ENCODE results near the gene GAS6. TPM values are rescaled to one million over a fixed set of nuclear protein-coding genes. Genes with fewer than 3 reads are reported as not detected.

GAS6 gene
- total and polyA plus RNA-seq, 2 donors (not counting 1 experiment from before 2014, with no cell fraction given): 0.25 to 0.78 TPM

DNA sequence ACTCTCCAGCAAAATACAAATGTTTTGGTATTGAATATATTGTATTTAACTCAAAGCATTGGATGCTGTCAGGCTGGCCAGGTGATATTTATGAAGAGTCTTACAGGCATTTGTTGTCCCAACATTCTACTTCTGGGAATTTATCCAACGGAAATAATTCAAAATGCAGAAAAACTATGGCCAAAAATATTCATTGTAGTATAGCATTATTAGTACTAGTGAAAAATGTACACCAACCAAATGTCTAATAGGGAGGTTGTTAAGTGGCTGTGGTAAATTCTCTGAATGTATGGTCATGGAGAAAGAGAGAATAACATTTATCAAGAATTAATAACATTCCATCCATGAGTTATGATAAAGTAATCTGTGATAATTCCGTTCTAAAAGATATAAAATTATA lies 38.6 kb upstream of the GAS6 start:
- Histone ChIP-seq H3K79me2 (ENCODE audit: control insufficient read depth, insufficient read depth, low read length) (no peaks in the 10 kb centered on the region), H3K27me3 (replicated peaks in 1 of 4; ENCODE audit: control extremely low read depth in 1 of 4, control insufficient read depth in 3 of 4, insufficient read depth in 4 of 4, low read length in 3 of 4) (peaks cover 0 to 18% (median 8%) of the 10 kb centered on the region in 4 experiments), H3K4me2 (replicated peaks; ENCODE audit: low read depth, low read length, poor library complexity, severe bottlenecking) (no peak overlapping the region), H3K4me1 (ENCODE audit: control insufficient read depth in 2 of 2, insufficient read depth in 2 of 2, low read length in 2 of 2) (no peaks in the 10 kb centered on the region), H3K9ac (ENCODE audit: low read length) (no peak overlapping the region), H3K4me3 (ENCODE audit: control extremely low read depth in 1 of 5, extremely low read depth in 1 of 5, insufficient read depth in 1 of 5, low read depth in 2 of 5, low read length in 4 of 5) (no peak overlapping the region), H3K36me3 (replicated peaks in 1 of 2; ENCODE audit: control extremely low read depth in 1 of 2, control insufficient read depth in 1 of 2, extremely low read depth in 1 of 2, insufficient read depth in 2 of 2, low read length in 1 of 2) (no peaks in the 10 kb centered on the region), H2AFZ (ENCODE audit: insufficient read depth, low read depth, low read length, poor library complexity, severe bottlenecking) (no peak overlapping the region), H4K20me1 (ENCODE audit: control insufficient read depth, insufficient read depth, low read length, poor library complexity, severe bottlenecking) (no peaks in the 10 kb centered on the region), H3K9me3 (ENCODE audit: control extremely low read depth in 1 of 3, control insufficient read depth in 2 of 3, insufficient read depth in 1 of 3, low read length in 2 of 3) (peaks cover 0 to 5% (median 0%) of the 10 kb centered on the region in 3 donors), H3K27ac (ENCODE audit: low read length in 2 of 2) (no peak overlapping the region)
- peaks cover 19% of the 10 kb centered on the region for H3K27me3 Mint-ChIP-seq
- no peak for DNase-seq
- ATAC-seq (ENCODE audit: low read depth): no peak
- no peak for TF ChIP-seq EZH2 (IDR thresholded peaks at IDR 0.05; ENCODE audit: borderline replicate concordance, insufficient read depth, low read depth, low read length, poor library complexity, severe bottlenecking)
- no peak for TF ChIP-seq CTCF (IDR thresholded peaks at IDR 0.05)
- CTCF ChIA-PET: no interaction called here
- H3K4me1 Mint-ChIP-seq: no peaks in the 10 kb centered on the region
- POLR2A ChIA-PET: no interaction called here
- no peak overlapping the region for H3K27ac Mint-ChIP-seq
- H3K4me3 Mint-ChIP-seq: no peak overlapping the region
- intact Hi-C loops (cut with micrococcal nuclease): no loop called here
- H3K9me3 Mint-ChIP-seq (ENCODE audit: insufficient read depth): no peaks in the 10 kb centered on the region
- no CpG with 5 or more reads among the region's 2 CpGs for WGBS (ENCODE audit: insufficient coverage)

- Histone ChIP-seq H3K4me3 (ENCODE audit: control extremely low read depth in 1 of 5, extremely low read depth in 1 of 5, insufficient read depth in 1 of 5, low read depth in 2 of 5, low read length in 4 of 5) (no peak overlapping the region), H3K9ac (ENCODE audit: low read length) (no peak overlapping the region), H3K4me1 (ENCODE audit: control insufficient read depth in 2 of 2, insufficient read depth in 2 of 2, low read length in 2 of 2) (no peaks in the 10 kb centered on the region), H3K27me3 (replicated peaks in 1 of 4; ENCODE audit: control extremely low read depth in 1 of 4, control insufficient read depth in 3 of 4, insufficient read depth in 4 of 4, low read length in 3 of 4) (peaks cover 0 to 25% (median 7%) of the 10 kb centered on the region in 4 experiments), H3K36me3 (replicated peaks in 1 of 2; ENCODE audit: control extremely low read depth in 1 of 2, control insufficient read depth in 1 of 2, extremely low read depth in 1 of 2, insufficient read depth in 2 of 2, low read length in 1 of 2) (no peaks in the 10 kb centered on the region), H3K9me3 (ENCODE audit: control extremely low read depth in 1 of 3, control insufficient read depth in 2 of 3, insufficient read depth in 1 of 3, low read length in 2 of 3) (peaks cover 0 to 9% (median 0%) of the 10 kb centered on the region in 3 donors), H4K20me1 (ENCODE audit: control insufficient read depth, insufficient read depth, low read length, poor library complexity, severe bottlenecking) (no peaks in the 10 kb centered on the region), H3K79me2 (ENCODE audit: control insufficient read depth, insufficient read depth, low read length) (no peaks in the 10 kb centered on the region), H3K4me2 (replicated peaks; ENCODE audit: low read depth, low read length, poor library complexity, severe bottlenecking) (no peak overlapping the region), H2AFZ (ENCODE audit: insufficient read depth, low read depth, low read length, poor library complexity, severe bottlenecking) (no peak overlapping the region), H3K27ac (ENCODE audit: low read length in 2 of 2) (no peak overlapping the region)
- CTCF ChIA-PET: no interaction called here
- Mint-ChIP-seq H3K27me3 (peaks cover 22% of the 10 kb centered on the region), H3K4me3 (no peak overlapping the region), H3K9me3 (ENCODE audit: insufficient read depth) (no peaks in the 10 kb centered on the region), H3K4me1 (no peaks in the 10 kb centered on the region), H3K27ac (no peak overlapping the region)
- POLR2A ChIA-PET: no interaction called here
- WGBS (ENCODE audit: insufficient coverage): 93% methylated on average over 8 of the region's 9 CpGs
- DNase-seq (no peak), ATAC-seq (ENCODE audit: low read depth) (no peak)
- intact Hi-C loops (cut with micrococcal nuclease): no loop called here
- TF ChIP-seq EZH2 (IDR thresholded peaks at IDR 0.05; ENCODE audit: borderline replicate concordance, insufficient read depth, low read depth, low read length, poor library complexity, severe bottlenecking) (no peak), CTCF (IDR thresholded peaks at IDR 0.05) (no peak)
Measured at GRCh38 chr13:113901642-113902041, 37.8 kb upstream of the GAS6 start.
